WTC11 (cell line): ENCODE results near the gene KRT6C.

Experiments
- FOXP4 ChIP-seq: sonication (generic); formaldehyde crosslinking; IDR thresholded peaks from 2 replicates; pipeline ENCODE4 v1.8.0; 2022; ENCODE audit warnings: mild to moderate bottlenecking, missing genetic modification reagents
- TF ChIP-seq, protein P1 (sequence below): fragments of 200-600 bp; IDR thresholded peaks from 2 replicates; pipeline ENCODE4 v1.8.0; 2022; ENCODE audit warnings: antibody characterized with exemption

DNA sequence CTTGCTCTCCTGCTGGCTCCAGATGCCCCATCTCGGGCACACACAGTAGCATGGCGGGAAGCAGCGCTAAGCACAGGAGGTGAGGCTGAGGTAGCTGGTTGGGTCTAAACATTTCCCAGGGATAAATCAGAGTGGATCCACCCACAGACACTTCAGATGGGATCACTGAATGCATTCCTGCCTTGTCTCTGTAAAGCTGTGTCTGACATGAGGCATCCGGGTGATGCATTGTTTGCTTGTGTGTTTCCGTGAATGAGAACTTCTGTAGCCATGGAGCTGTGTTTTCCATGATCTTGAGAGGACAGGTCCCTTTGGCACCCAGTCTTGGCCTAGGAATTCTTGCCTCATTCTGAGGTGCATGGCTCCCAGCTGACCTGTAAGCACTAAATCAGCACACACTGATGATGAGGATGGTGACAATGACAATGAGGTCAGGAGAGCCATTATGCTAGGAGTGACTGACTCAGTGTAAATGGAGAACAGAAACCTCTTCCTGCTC, 32.7 kb downstream of the KRT6C start:
- TF ChIP-seq, protein P1, sequence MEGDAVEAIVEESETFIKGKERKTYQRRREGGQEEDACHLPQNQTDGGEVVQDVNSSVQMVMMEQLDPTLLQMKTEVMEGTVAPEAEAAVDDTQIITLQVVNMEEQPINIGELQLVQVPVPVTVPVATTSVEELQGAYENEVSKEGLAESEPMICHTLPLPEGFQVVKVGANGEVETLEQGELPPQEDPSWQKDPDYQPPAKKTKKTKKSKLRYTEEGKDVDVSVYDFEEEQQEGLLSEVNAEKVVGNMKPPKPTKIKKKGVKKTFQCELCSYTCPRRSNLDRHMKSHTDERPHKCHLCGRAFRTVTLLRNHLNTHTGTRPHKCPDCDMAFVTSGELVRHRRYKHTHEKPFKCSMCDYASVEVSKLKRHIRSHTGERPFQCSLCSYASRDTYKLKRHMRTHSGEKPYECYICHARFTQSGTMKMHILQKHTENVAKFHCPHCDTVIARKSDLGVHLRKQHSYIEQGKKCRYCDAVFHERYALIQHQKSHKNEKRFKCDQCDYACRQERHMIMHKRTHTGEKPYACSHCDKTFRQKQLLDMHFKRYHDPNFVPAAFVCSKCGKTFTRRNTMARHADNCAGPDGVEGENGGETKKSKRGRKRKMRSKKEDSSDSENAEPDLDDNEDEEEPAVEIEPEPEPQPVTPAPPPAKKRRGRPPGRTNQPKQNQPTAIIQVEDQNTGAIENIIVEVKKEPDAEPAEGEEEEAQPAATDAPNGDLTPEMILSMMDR: no peak
- TF ChIP-seq FOXP4 (CRISPR knock-in tag): no peak
